Measurements from ENCODE around the gene NNAT.

The NNAT gene

DNA sequence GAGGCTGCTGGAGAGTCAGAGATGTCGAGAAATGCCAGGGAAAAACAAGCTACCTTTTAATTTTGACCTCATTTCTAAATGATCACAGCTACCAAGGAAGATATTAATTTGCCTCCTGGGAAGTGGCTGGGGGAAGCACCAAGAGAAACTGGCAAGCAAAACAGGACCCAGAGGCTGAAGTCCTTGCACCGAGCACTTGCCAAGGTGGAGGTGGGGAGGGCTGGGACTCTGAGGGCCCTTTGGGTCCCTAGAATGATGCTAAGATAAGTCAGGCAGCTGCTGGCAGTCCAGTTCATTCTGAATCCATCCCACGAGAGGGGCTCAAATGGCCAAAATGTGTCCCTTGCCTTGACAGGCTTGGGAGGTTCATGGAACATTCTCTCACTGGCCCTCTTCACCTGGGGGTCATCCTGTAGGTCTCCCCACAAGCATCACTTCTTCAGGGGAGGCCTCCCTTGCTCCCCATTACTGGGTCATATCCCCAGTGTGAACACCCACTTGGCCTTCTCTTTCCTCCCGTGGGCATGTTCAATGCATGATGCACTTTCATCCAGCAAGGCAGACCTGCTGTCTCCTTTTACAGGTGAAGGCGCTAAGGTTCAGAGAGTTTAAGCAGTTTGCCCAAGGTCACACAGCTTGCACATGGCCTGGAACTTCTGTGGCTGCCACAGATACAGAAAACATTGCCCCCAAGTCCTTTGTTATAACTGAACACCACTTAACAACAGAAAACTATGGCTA, 45.7 kb downstream of the NNAT start:
- Histone ChIP-seq H3K27me3 (peaks cover 98% of the 10 kb centered on the region), H3K9me3 (no peaks in the 10 kb centered on the region), H3K36me3 (no peaks in the 10 kb centered on the region), H3K4me3 (ENCODE audit: low read depth in 1 of 2, low read length in 1 of 2) (no peak overlapping the region), H3K4me1 (ENCODE audit: control insufficient read depth in 1 of 2, insufficient read depth in 1 of 2, low read depth in 1 of 2, low read length in 1 of 2) (no peaks in the 10 kb centered on the region), H3K27ac (no peak overlapping the region)
- TF ChIP-seq CTCF (IDR thresholded peaks at IDR 0.05): no peak

- H3K4me3 ChIP-seq (ENCODE audit: low read depth in 1 of 2, low read length in 1 of 2): no peak overlapping the region
- no peak for TF ChIP-seq CTCF (IDR thresholded peaks at IDR 0.05)
- no peaks in the 10 kb centered on the region for H3K9me3 ChIP-seq
- H3K27me3 ChIP-seq: peaks cover 94% of the 10 kb centered on the region
- no peaks in the 10 kb centered on the region for H3K36me3 ChIP-seq
- H3K4me1 ChIP-seq (ENCODE audit: control insufficient read depth in 1 of 2, insufficient read depth in 1 of 2, low read depth in 1 of 2, low read length in 1 of 2): no peaks in the 10 kb centered on the region
- no peak overlapping the region for H3K27ac ChIP-seq
Observed at GRCh38 chr20:37567331-37567665, 46.2 kb downstream of the NNAT start.

DNA sequence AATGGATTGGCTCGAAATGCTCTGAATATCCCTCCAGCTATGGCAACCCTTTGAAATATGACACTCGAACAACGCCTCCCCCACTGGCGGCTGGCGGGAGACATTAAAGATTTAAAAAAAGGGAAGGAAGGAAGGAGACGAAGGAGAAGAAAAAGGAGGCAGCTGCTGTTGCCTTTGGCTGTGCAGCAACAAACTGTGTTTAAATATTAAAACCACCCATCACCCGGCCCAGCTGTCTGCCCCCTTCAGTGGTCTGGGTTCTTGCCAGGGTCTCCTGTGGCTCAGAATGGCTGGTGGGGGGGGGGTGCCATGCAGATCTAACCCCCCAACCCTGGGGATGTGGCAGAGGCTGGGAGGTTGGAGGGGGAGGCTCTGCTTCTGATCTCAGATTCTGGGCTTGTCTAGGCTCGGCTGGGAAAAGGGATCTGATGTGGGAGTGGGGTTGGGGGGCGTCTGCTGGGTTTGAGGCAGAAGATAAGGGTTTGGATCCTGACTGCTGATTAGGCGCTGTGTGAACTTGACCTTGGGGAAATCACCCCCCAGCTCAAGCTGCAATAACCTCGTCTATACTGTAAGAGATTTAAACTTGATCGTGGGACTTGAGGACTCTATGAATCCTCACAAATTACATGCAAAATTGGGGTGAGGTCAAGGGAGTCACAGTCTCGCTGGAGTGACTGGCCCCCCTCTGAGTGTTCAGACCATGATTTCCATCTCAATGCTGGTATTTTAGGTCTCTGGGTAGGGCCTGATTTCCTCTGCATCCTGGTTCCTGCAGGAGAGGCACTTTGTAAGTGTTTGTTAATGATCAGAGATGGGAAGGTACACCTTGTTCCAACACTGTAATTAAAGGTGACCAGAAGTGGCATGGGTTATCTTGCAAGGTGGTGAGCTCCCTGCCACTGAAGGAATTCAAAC, 46.9 kb downstream of the NNAT start:
- Histone ChIP-seq H3K27me3 (peaks cover 88% of the 10 kb centered on the region), H3K27ac (no peak overlapping the region), H3K4me1 (ENCODE audit: control insufficient read depth in 1 of 2, insufficient read depth in 1 of 2, low read depth in 1 of 2, low read length in 1 of 2) (no peaks in the 10 kb centered on the region), H3K9me3 (no peaks in the 10 kb centered on the region), H3K4me3 (ENCODE audit: low read depth in 1 of 2, low read length in 1 of 2) (no peak overlapping the region), H3K36me3 (no peaks in the 10 kb centered on the region)
- no peak for TF ChIP-seq CTCF (IDR thresholded peaks at IDR 0.05)

DNA sequence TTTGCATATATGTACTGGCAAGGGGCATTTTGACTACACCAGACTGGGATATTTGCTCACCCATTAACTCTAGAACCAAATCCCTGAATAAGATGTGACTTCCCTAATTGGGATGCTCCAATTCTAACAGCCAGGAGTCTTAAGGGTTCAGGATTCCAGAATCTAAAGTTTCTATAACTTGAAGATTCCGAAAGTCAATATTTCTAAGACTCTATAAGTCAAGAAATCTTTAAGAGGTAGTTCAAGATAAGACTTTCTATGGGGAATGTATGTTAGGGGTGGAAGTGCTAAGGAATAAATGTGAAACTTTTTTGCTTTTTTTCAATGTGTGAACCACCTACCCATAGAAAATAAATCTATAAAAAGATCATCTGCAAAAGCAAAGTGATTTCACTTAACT, 49.4 kb downstream of the NNAT start:
- Histone ChIP-seq H3K27ac (no peak overlapping the region), H3K36me3 (no peaks in the 10 kb centered on the region), H3K4me3 (ENCODE audit: low read depth in 1 of 2, low read length in 1 of 2) (no peak overlapping the region), H3K27me3 (peaks cover 64% of the 10 kb centered on the region), H3K9me3 (no peaks in the 10 kb centered on the region), H3K4me1 (ENCODE audit: control insufficient read depth in 1 of 2, insufficient read depth in 1 of 2, low read depth in 1 of 2, low read length in 1 of 2) (no peaks in the 10 kb centered on the region)
- TF ChIP-seq CTCF (IDR thresholded peaks at IDR 0.05): no peak

GRCh38 chr20:37571033-37571432, 50.0 kb downstream of the NNAT start:
- Histone ChIP-seq H3K27ac (no peak overlapping the region), H3K4me1 (ENCODE audit: control insufficient read depth in 1 of 2, insufficient read depth in 1 of 2, low read depth in 1 of 2, low read length in 1 of 2) (no peaks in the 10 kb centered on the region), H3K27me3 (peaks cover 63% of the 10 kb centered on the region), H3K4me3 (ENCODE audit: low read depth in 1 of 2, low read length in 1 of 2) (no peak overlapping the region), H3K36me3 (no peaks in the 10 kb centered on the region), H3K9me3 (no peaks in the 10 kb centered on the region)
- TF ChIP-seq CTCF (IDR thresholded peaks at IDR 0.05): no peak

All from neutrophil (primary cell).